ENCODE data around the gene CDH24.

The CDH24 gene

DNA sequence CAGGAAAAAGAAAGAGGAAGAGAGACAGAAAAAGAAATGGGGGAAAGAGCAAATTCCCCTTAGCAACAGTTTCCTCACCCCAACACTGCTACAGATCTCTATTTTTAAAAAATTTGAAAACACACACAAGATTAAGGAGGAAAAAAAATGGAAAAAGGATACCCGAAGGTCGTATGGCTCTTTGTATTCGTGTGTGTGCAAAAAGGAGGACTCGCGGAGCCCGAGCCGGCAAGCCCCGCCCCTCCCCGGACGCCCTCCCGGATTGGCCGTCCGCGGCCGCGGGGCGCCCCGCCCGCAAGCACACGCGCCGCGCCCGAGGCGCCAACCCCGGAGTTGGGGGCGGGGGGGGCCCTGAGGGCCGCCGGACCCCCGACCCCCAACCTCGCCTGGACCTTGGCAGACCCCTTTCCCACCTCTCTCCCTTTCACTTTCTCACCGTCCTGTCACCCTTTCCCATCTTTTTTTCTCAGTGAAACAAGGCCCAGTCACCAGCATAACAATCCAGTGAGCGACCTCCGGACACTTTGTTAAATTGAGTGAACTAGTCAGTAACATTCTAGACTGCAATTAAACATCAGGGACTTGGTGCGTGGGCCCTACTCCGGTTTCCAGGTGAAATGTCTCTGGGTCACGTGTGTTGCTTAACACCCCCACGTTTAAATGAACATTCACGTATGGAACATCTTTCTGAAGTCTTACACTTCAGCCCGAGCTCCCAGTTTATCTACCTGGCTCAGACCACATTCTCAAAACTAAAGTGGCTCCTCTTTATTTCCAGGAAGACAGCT lies 47.2 kb downstream of the CDH24 start, which contains the start of gene C14orf93:
C14orf93 (minus strand) TSS at position 205 of the 788 bp plus-strand sequence. CDS start 11,120 bp downstream, outside the sequence.
- Histone ChIP-seq H3K9me3 (ENCODE audit: severe bottlenecking) (no peaks in the 10 kb centered on the region), H3K36me3 (ENCODE audit: low read depth) (no peaks in the 10 kb centered on the region), H3K4me1 (ENCODE audit: insufficient read depth, poor library complexity, severe bottlenecking) (peaks cover 30% of the 10 kb centered on the region), H3K27ac (ENCODE audit: poor library complexity, severe bottlenecking) (peak within 1 kb of the TSS; percentile 67), H3K4me3 (ENCODE audit: severe bottlenecking) (peak within 1 kb of the TSS; percentile 50), H3K27me3 (ENCODE audit: insufficient read depth, poor library complexity, severe bottlenecking) (no peaks in the 10 kb centered on the region)
- DNase-seq (ENCODE audit: low spot score) (peak; percentile 85), ATAC-seq (ENCODE audit: low read depth) (peak; percentile 28)
- TF ChIP-seq, protein P1, sequence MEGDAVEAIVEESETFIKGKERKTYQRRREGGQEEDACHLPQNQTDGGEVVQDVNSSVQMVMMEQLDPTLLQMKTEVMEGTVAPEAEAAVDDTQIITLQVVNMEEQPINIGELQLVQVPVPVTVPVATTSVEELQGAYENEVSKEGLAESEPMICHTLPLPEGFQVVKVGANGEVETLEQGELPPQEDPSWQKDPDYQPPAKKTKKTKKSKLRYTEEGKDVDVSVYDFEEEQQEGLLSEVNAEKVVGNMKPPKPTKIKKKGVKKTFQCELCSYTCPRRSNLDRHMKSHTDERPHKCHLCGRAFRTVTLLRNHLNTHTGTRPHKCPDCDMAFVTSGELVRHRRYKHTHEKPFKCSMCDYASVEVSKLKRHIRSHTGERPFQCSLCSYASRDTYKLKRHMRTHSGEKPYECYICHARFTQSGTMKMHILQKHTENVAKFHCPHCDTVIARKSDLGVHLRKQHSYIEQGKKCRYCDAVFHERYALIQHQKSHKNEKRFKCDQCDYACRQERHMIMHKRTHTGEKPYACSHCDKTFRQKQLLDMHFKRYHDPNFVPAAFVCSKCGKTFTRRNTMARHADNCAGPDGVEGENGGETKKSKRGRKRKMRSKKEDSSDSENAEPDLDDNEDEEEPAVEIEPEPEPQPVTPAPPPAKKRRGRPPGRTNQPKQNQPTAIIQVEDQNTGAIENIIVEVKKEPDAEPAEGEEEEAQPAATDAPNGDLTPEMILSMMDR (IDR thresholded peaks at IDR 0.05; ENCODE audit: poor library complexity, severe bottlenecking): no peak

DNA sequence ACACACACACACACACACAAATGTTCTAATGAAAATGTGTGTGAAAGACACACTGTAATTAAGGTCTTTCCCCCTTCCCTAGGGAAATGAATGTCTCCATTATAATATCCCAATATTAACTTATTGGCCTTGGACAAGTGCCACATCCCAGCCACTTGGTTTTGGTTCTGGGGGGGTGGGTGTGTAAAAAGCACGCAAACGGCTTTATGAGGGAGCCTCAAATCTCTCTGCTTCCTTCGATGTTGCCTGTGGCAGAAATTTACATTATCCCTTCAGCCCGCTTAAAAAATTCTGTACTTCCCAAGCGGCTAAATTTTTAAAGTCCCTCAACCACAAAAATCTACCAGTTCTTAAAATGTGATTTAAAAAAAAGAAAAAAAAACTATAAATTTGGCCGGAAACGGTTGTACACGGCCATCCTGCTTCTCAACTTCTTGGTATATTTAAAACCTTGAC lies 47.8 kb downstream of the CDH24 start:
- no peak for DNase-seq (ENCODE audit: low spot score)
- TF ChIP-seq, protein P1 (IDR thresholded peaks at IDR 0.05; ENCODE audit: poor library complexity, severe bottlenecking): no peak
- no peak for ATAC-seq (ENCODE audit: low read depth)
- Histone ChIP-seq H3K4me3 (ENCODE audit: severe bottlenecking) (peak overlapping the region; percentile 50), H3K9me3 (ENCODE audit: severe bottlenecking) (no peaks in the 10 kb centered on the region), H3K36me3 (ENCODE audit: low read depth) (no peaks in the 10 kb centered on the region), H3K27ac (ENCODE audit: poor library complexity, severe bottlenecking) (peak overlapping the region; percentile 67), H3K4me1 (ENCODE audit: insufficient read depth, poor library complexity, severe bottlenecking) (peaks cover 30% of the 10 kb centered on the region), H3K27me3 (ENCODE audit: insufficient read depth, poor library complexity, severe bottlenecking) (no peaks in the 10 kb centered on the region)

DNA sequence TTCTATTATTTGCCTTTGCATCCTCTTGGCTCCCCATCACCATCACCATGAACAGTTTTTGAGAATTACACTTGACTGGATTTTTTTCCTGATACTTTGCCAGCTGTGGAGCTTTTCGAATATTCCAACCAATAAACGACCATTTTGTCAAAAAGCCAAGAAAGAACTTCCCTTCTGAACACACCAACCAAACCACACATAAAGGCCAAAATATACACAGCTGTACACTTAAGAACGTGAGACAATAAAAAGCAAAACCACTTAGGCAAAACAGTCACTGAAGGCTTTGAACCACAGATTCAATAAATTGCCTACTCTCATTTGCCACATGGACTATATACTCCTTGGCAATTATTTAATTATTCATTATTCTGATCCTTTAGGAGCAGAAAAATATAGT lies 48.5 kb downstream of the CDH24 start:
- Histone ChIP-seq H3K4me3 (ENCODE audit: severe bottlenecking) (peak overlapping the region; percentile 50), H3K36me3 (ENCODE audit: low read depth) (no peaks in the 10 kb centered on the region), H3K9me3 (ENCODE audit: severe bottlenecking) (no peaks in the 10 kb centered on the region), H3K27ac (ENCODE audit: poor library complexity, severe bottlenecking) (peak overlapping the region; percentile 67), H3K4me1 (ENCODE audit: insufficient read depth, poor library complexity, severe bottlenecking) (peaks cover 30% of the 10 kb centered on the region), H3K27me3 (ENCODE audit: insufficient read depth, poor library complexity, severe bottlenecking) (no peaks in the 10 kb centered on the region)
- ATAC-seq (ENCODE audit: low read depth) (no peak), DNase-seq (ENCODE audit: low spot score) (no peak)
- TF ChIP-seq, protein P1 (IDR thresholded peaks at IDR 0.05; ENCODE audit: poor library complexity, severe bottlenecking): no peak

DNA sequence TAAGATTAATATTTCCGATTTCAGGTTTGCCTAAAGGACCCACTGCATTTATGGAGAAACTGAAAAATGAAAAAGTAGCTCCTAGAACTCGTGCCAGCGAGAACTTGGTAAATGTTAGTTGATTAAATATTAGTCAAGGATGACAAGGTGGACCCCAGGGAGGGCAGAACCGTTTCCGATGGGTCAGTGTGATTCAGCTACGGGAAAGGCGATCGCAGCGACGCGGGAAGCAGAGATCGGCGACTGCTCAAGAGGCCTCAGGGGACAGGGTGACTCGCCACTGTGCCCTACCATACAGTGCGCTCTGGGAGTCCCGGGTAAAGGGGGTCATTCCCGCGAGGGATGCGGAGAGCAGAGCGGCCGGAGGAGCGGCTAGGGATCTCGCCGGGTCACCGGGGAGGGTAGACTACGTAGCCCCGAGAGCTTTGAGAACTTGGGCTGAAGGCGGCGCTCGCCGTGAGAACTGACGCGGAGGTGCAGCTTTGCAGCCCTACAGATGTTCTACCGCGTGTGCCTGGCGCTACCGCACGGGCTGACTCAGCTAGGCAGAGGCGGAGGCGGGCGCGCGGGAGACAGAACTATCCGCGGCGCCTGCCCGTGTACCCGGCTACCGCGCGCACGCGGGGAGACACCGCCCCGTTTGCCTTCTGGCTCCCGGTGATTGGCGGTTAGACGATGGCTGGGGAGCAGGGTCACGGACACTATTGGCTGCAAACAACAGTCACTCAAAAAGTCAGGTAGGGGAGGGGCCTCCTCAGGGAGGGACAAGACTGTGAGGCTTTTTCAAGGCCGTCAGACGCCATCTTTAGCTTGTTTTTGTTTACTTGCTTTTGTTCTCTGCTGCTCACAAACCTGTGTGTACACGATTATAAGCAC lies 50.5 kb downstream of the CDH24 start:
- H3K27ac ChIP-seq (ENCODE audit: poor library complexity, severe bottlenecking): peak overlapping the region; percentile 67
- peak; percentile 98 for DNase-seq (ENCODE audit: low spot score)
- peak; percentile 96 for ATAC-seq (ENCODE audit: low read depth)
- peak overlapping the region; percentile 49 for H3K4me3 ChIP-seq (ENCODE audit: severe bottlenecking)
- H3K4me1 ChIP-seq (ENCODE audit: insufficient read depth, poor library complexity, severe bottlenecking): peaks cover 30% of the 10 kb centered on the region
- H3K27me3 ChIP-seq (ENCODE audit: insufficient read depth, poor library complexity, severe bottlenecking): no peaks in the 10 kb centered on the region
- no peaks in the 10 kb centered on the region for H3K9me3 ChIP-seq (ENCODE audit: severe bottlenecking)
- no peaks in the 10 kb centered on the region for H3K36me3 ChIP-seq (ENCODE audit: low read depth)
- TF ChIP-seq, protein P1 (IDR thresholded peaks at IDR 0.05; ENCODE audit: poor library complexity, severe bottlenecking): peak; percentile 34

Data from RWPE2 (cell line).